AML-193 (cell line): ENCODE results near the gene NAPSA.
"Not testable (repeated sequence)": the region's sequence is repeated elsewhere in the genome, so short reads cannot be mapped to it uniquely, and the experiment has no call there.

Experiments used
- DNase-seq, 2 experiments: peaks; one replicate each; lab custom pipeline; 2025; lab: John Stamatoyannopoulos, UW

NAPSA gene

DNA sequence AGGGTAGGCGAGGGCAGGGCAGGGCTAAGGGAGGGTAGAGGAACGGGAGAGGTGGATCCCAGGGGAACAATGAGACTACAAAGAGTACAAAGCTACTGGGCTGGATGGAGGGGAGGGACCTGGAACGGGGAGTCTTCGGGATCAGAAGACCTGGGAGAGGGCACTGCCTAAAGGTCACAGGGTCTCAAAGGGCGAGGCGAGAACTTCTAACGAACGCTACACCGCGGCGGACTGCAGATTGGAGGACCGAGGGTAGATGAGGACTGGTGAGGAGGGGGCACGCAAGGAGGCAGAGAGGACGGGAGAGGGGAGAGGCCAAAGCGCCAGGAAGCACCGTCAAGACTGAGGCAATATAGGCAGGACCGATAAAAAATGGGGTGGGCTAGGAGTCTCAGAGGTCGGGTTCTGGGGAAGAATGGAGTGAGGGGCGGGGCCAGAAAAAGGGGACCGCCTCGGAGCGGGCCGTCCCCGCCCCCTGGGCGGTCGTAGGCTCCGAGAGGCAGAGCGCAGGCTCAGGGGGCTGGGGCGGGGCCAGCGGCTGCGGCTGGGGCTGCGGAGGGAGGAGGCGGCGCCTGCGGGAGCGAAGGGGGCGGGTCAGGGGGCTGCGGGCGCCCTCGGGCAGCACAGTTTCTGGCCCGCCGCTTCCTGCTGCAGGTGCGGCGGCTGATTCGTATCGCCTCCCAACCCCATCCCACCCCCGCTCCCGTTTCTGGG, 34.9 kb downstream of the NAPSA start:
- no peak for DNase-seq

DNA sequence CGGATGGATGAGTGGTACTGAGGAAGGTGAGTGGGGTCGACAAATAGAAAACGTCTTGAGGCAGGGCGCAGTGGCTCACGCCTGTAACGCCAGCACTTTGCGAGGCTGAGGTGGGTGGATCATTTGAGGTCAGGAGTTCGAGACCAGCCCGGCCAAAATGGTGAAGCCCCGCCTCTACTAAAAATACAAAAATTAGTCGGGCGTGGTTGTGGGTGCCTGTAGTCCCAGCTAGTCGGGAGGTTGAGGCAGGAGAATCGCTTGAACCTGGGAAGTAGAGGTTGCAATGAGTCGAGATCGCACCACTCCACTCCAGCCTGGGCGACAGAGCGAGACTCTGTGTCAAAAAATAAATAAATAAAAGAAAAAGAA, 35.5 kb downstream of the NAPSA start:
- not testable (repeated sequence) for DNase-seq

DNA sequence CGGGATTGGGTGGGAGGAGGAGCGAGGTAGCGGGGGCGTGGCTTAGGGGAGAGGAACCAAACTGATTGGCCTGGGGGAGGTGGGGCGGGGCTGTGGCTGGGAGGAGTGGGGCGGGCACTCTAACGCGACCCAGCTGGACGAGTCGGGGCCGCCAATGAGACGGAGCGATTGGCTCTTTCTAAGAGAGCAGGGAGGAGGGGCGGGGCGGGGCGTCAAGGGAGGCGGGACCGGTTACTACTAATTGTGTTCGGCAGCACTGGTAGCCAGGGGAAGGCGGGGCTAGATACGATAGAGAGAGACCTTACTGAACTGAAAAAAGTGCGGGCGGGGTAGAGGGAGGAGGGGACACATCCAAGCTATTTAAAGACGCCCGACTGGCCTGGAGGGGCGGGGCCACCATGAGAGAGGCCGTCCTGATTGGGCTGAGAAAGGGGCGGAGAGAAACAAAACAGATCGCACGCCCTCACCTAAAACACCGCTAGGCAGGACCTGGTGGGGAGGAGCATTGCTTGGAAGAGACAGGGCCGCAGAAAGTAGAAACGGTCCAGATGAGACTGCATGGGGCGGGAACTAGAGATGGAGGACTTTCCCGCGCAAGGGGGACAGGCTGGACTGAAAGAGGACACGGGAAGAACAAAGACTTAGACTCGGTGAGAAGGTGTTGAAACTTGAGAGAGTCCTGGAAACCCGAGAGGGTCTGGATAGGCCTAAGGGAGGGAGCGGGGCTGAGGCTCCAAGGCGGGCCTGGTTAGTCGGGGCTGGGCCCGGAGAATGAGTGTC, 36.1 kb downstream of the NAPSA start, which contains the start of gene KCNC3:
Gene KCNC3 (minus strand): TSS at position 232 of the 780 bp plus-strand sequence. CDS start 295 bp downstream, outside the sequence.
- DNase-seq = no peak

GRCh38 chr19:50328873-50329145, 36.6 kb downstream of the NAPSA start:
- DNase-seq = no peak

GRCh38 chr19:50328224-50328872, 37.1 kb downstream of the NAPSA start:
- DNase-seq = no peak

- DNase-seq = no peak
These were observed 37.8 kb downstream of the NAPSA start for GRCh38 chr19:50327461-50328223.

GRCh38 chr19:50327013-50327412, 38.4 kb downstream of the NAPSA start:
- no peak for DNase-seq

GRCh38 chr19:50326101-50326664, 39.3 kb downstream of the NAPSA start:
- no peak for DNase-seq

- DNase-seq = peak; percentile 30 to 45
These were observed 39.9 kb downstream of the NAPSA start for GRCh38 chr19:50325310-50326100.

DNA sequence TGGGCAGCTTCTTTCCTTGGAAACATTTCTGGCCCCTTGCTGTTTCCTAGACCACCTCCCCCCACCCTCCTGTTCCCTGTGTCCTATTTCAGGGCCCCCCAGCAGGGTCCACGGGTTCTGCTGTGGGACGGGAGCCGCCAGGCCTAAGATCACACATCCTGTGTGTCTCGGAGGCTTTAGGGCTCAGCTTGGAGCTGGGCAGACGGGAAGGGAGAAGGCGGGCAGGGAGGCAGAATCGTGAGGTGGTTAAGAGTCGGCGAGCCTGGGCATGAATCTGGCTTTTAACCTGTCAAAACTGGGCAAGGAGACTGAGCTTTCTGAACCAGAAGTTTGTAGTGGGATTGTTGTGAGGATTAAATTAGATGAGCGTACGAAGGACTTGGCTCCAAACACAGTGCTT, 41.1 kb downstream of the NAPSA start:
- DNase-seq = no peak

GRCh38 chr19:50323782-50324133, 41.7 kb downstream of the NAPSA start:
- DNase-seq = no peak

GRCh38 chr19:50322931-50323781, 42.3 kb downstream of the NAPSA start:
- DNase-seq = no peak

DNA sequence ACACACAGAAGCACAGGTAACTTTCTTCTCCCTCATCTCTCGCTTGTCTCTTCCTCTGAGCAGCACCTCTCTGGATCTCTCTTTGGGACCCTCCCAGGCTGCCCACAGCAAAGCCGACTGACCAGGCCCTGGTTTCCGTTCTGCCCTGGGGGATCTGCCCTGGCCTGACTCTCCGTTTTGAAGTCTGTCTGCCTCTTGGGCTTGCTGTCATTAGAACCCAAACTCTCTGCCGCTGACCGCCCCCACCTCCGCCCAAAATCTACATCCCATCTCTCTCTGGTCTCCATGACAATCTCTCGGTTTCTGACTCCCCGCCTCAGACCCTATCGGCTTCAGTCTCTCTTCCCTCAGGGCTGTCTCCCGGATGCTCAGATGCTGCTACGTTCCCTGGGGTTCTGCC, 43.2 kb downstream of the NAPSA start:
- DNase-seq = no peak

- DNase-seq = no peak
These were observed 43.6 kb downstream of the NAPSA start for GRCh38 chr19:50321831-50322230.

- no peak for DNase-seq
These were observed 44.8 kb downstream of the NAPSA start for GRCh38 chr19:50320596-50320995.

- DNase-seq = no peak
These were observed 45.4 kb downstream of the NAPSA start for GRCh38 chr19:50320051-50320450.

- DNase-seq = no peak
These were observed 46.3 kb downstream of the NAPSA start for GRCh38 chr19:50319156-50319555.

DNA sequence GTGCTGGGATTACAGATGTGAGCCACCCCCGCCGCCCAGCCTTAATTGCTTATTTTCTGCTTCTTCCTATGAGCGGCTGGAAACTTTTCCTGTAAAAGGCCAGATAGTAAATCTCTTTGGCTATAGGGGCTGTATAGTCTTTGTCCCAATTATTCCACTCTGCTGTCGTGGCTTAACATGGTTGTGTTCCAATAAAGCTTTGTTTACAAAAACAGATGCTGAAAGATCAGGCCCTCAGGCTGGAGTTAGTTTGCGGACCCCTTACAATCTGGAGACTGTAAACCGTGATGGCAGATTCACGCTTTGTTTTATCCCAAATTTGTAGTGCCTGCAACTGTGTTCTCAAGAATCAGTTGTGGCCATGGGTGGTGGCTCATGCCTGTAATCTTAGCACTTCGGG, 47.0 kb downstream of the NAPSA start:
- no peak for DNase-seq

- DNase-seq = no peak
These were observed 48.3 kb downstream of the NAPSA start for GRCh38 chr19:50317115-50317514.

GRCh38 chr19:50315773-50316448, 49.5 kb downstream of the NAPSA start:
- no peak for DNase-seq
